A673 (cell line): Measurements from ENCODE around the gene DDX42. TPM values are rescaled to one million over a fixed set of nuclear protein-coding genes. Genes with fewer than 3 reads are reported as not detected.

ENCODE experiments used
- BruUV-seq: library from RNA; stranded (reverse); fragments of 400-500 nt; replicated peaks from 2 replicates; lab custom pipeline; 2021; lab: Mats Ljungman, UMichigan
- CTCF ChIA-PET: fragments of 300-600 bp; sonication (Branson Sonifier 250); formaldehyde crosslinking; loops from one replicate; lab custom pipeline; 2022; ENCODE audit warnings: antibody characterized with exemption; lab: Charles Lee
- POLR2A ChIA-PET: fragments of 300-600 bp; sonication (Branson Sonifier 250); formaldehyde crosslinking; loops from one replicate; lab custom pipeline; 2022; ENCODE audit warnings: antibody characterized with exemption; ENCODE audit not compliant: low non-redundant PET; lab: Charles Lee
- DNase-seq: peaks from one replicate; pipeline ENCODE4 v3.0.0-alpha.2; 2015; ENCODE audit warnings: low spot score
- H3K27ac ChIP-seq: fragments of 200-600 bp; sonication (generic); 2 replicates; pipeline ENCODE4 v1.5.1; 2016; ENCODE audit warnings: mixed run types, low read depth, mild to moderate bottlenecking, mixed read lengths, antibody characterized with exemption, low read length; ENCODE audit not compliant: poor library complexity, severe bottlenecking
- H3K27me3 ChIP-seq: fragments of 200-600 bp; sonication (generic); replicated peaks from 2 replicates; pipeline ENCODE4 v1.6.1; 2017; ENCODE audit warnings: mixed run types, low read depth, mild to moderate bottlenecking, mixed read lengths, antibody characterized with exemption, low read length; ENCODE audit not compliant: insufficient read depth, poor library complexity
- H3K36me3 ChIP-seq: fragments of 200-600 bp; sonication (generic); 2 replicates; pipeline ENCODE4 v1.6.1; 2016; ENCODE audit warnings: mixed run types, mild to moderate bottlenecking, mixed read lengths, antibody characterized with exemption, low read length; ENCODE audit not compliant: insufficient read depth, poor library complexity, severe bottlenecking
- H3K4me1 ChIP-seq: fragments of 200-600 bp; sonication (generic); 2 replicates; pipeline ENCODE4 v1.6.1; 2017; ENCODE audit warnings: mixed run types, mild to moderate bottlenecking, mixed read lengths, antibody characterized with exemption, low read length; ENCODE audit not compliant: insufficient read depth, poor library complexity, severe bottlenecking
- H3K4me3 ChIP-seq: fragments of 200-600 bp; sonication (generic); 2 replicates; pipeline ENCODE4 v1.5.1; 2016; ENCODE audit warnings: low read depth, mixed run types, mild to moderate bottlenecking, mixed read lengths, low read length; ENCODE audit not compliant: poor library complexity, severe bottlenecking
- H3K9me3 ChIP-seq: fragments of 200-600 bp; sonication (generic); 2 replicates; pipeline ENCODE4 v1.6.1; 2016; ENCODE audit warnings: mixed run types, low read depth, mild to moderate bottlenecking, mixed read lengths, antibody characterized with exemption, low read length; ENCODE audit not compliant: poor library complexity, severe bottlenecking
- EZH2 ChIP-seq: fragments of 200-600 bp; sonication (generic); IDR thresholded peaks from 2 replicates; pipeline ENCODE4 v1.6.1; 2017; ENCODE audit warnings: borderline replicate concordance, low read depth, mild to moderate bottlenecking, mixed read lengths, antibody characterized with exemption, low read length; ENCODE audit not compliant: poor library complexity, severe bottlenecking
- intact Hi-C: fragments of 100-400 bp; cut with micrococcal nuclease; formaldehyde crosslinking; loops from one replicate; pipeline ENCODE4 v1.10.0; 2022; ENCODE audit not compliant: unreplicated experiment
- total RNA-seq: library from RNA; stranded (reverse); gene quantifications from 2 replicates; pipeline ENCODE4 v1.2.3, GENCODE V29; 2021
- TF ChIP-seq, protein P1 (sequence below): fragments of 300-800, 200-600 bp; sonication (generic); conservative IDR thresholded peaks from 2 replicates; pipeline ENCODE4 v1.5.1; 2017; ENCODE audit warnings: low read depth, mild to moderate bottlenecking, antibody characterized with exemption, low read length, moderate library complexity, mixed read lengths

DDX42 gene
- total RNA-seq, 1 experiment from 2014 or later: 148 TPM

- Histone ChIP-seq H3K4me3 (peak overlapping the region; percentile 70), H3K36me3 (peaks cover 35% of the 10 kb centered on the region), H3K27me3 (no peaks in the 10 kb centered on the region), H3K9me3 (no peaks in the 10 kb centered on the region), H3K27ac (peak overlapping the region; percentile 99), H3K4me1 (peaks cover 10% of the 10 kb centered on the region)
- CTCF ChIA-PET: no interaction called here
- BruUV-seq: TSS peak; percentile 29
- TF ChIP-seq, protein P1, sequence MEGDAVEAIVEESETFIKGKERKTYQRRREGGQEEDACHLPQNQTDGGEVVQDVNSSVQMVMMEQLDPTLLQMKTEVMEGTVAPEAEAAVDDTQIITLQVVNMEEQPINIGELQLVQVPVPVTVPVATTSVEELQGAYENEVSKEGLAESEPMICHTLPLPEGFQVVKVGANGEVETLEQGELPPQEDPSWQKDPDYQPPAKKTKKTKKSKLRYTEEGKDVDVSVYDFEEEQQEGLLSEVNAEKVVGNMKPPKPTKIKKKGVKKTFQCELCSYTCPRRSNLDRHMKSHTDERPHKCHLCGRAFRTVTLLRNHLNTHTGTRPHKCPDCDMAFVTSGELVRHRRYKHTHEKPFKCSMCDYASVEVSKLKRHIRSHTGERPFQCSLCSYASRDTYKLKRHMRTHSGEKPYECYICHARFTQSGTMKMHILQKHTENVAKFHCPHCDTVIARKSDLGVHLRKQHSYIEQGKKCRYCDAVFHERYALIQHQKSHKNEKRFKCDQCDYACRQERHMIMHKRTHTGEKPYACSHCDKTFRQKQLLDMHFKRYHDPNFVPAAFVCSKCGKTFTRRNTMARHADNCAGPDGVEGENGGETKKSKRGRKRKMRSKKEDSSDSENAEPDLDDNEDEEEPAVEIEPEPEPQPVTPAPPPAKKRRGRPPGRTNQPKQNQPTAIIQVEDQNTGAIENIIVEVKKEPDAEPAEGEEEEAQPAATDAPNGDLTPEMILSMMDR: no peak
- TF ChIP-seq EZH2: no peak
- intact Hi-C loops: no loop called here
- POLR2A ChIA-PET: interaction anchor here (0.9 kb wide), 1 partner anchor 15 kb away, joined by 3 read pairs; no protein-coding TSS in a partner anchor
- DNase-seq: no peak
Observed at GRCh38 chr17:63774969-63775265, 947 bp downstream of the DDX42 start.

DNA sequence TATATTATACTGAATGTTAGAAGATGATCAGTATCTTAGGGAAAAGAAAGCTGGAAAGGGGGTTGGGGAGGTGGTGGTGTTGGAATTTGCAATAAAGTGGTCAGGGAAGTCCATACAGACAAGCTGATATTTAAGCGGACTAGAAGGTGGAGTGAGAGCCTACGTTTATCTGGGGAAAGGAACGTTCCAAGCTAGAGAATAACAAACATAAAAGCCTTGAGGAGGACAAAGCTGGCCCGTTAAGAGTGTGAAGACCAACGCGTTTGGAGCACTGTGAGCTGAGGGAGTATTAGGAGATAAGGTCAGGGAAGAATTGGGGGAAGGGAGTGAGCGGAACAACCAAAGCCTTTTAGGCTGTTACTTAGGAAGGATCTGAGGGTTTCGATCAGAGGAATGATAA is 1.4 kb downstream of the DDX42 start:
- POLR2A ChIA-PET: no interaction called here
- no peak for DNase-seq

GRCh38 chr17:63780507-63780906 is 6.5 kb downstream of the DDX42 start:
- no peak for DNase-seq
- Histone ChIP-seq H3K9me3 (no peaks in the 10 kb centered on the region), H3K27me3 (no peaks in the 10 kb centered on the region), H3K4me3 (no peak overlapping the region), H3K36me3 (peaks cover 41% of the 10 kb centered on the region), H3K4me1 (peaks cover 8% of the 10 kb centered on the region), H3K27ac (peak overlapping the region; percentile 14)
- POLR2A ChIA-PET: no interaction called here
- no peak for TF ChIP-seq EZH2
- TF ChIP-seq, protein P1: no peak
- no TSS peak for BruUV-seq
- intact Hi-C loops: loop anchor here (5.0 kb wide), 1 partner anchor 37 kb away; no protein-coding TSS in a partner anchor
- CTCF ChIA-PET: no interaction called here

More for the DNA sequence above, 1.4 kb downstream of the DDX42 start:
- H3K4me1 ChIP-seq: peaks cover 10% of the 10 kb centered on the region
- CTCF ChIA-PET: no interaction called here
- H3K9me3 ChIP-seq: no peaks in the 10 kb centered on the region
- H3K27me3 ChIP-seq: no peaks in the 10 kb centered on the region
- peak overlapping the region; percentile 70 for H3K4me3 ChIP-seq
- peaks cover 34% of the 10 kb centered on the region for H3K36me3 ChIP-seq
- no TSS peak for BruUV-seq
- intact Hi-C loops: no loop called here
- peak overlapping the region; percentile 99 for H3K27ac ChIP-seq
- TF ChIP-seq, protein P1: no peak
- no peak for TF ChIP-seq EZH2
